ENCODE data around the gene CNPY2. TPM values are rescaled to one million over a fixed set of nuclear protein-coding genes. Genes with fewer than 3 reads are reported as not detected.

Gene CNPY2
- total RNA-seq, 2 experiments from 2014 or later, result 110 to 161 TPM

Other genes with a start within 250 kb of the CNPY2 start
- gene ERBB3, start 235.8 kb downstream of the CNPY2 start, total RNA-seq, result 1 to 10 TPM in 1 of 2 experiments, under 1 TPM in 1; 0.94 to 1.8 TPM
- 100 to 1,000 TPM; 293 to 364 TPM for gene PA2G4, start 211.4 kb downstream of the CNPY2 start, total RNA-seq
- gene RPL41, start 199.4 kb downstream of the CNPY2 start, total RNA-seq, result 1,000 to 10,000 TPM; 3,748 to 4,271 TPM
- 10 to 100 TPM; 10.3 to 11.7 TPM for gene ZC3H10, start 197.7 kb downstream of the CNPY2 start, total RNA-seq
- gene ESYT1, start 187.7 kb downstream of the CNPY2 start, total RNA-seq, result 100 to 1,000 TPM; 225 to 241 TPM
- 10 to 100 TPM; 67.6 to 85.2 TPM for gene MYL6B, start 163.4 kb downstream of the CNPY2 start, total RNA-seq
- 1,000 to 10,000 TPM; 1,307 to 1,412 TPM for gene MYL6, start 157.6 kb downstream of the CNPY2 start, total RNA-seq
- 100 to 1,000 TPM; 147 to 150 TPM for gene SMARCC2, start 126.5 kb downstream of the CNPY2 start, total RNA-seq
- 10 to 100 TPM; 28.2 to 34.2 TPM for gene RNF41, start 94.1 kb downstream of the CNPY2 start, total RNA-seq
- gene NABP2, start 91.6 kb downstream of the CNPY2 start, total RNA-seq, result 10 to 100 TPM; 62.8 to 80.6 TPM
- gene SLC39A5, start 85.9 kb downstream of the CNPY2 start, total RNA-seq, result under 1 TPM; 0.87 to 0.96 TPM
- gene ANKRD52, start 57.6 kb downstream of the CNPY2 start, total RNA-seq, result 10 to 100 TPM; 66.9 to 68.3 TPM
- 10 to 100 TPM; 16.0 to 17.4 TPM for gene COQ10A, start 49.0 kb downstream of the CNPY2 start, total RNA-seq
- 100 to 1,000 TPM; 174 to 242 TPM for gene CS, start 15.7 kb downstream of the CNPY2 start, total RNA-seq
- 10 to 100 TPM; 48.7 to 72.5 TPM for gene PAN2, start 18.0 kb upstream of the CNPY2 start, total RNA-seq
- gene IL23A, start 22.9 kb upstream of the CNPY2 start, total RNA-seq, result 10 to 100 TPM in 1 of 2 experiments, 1 to 10 TPM in 1; 2.9 to 12.4 TPM
- gene STAT2, start 44.1 kb upstream of the CNPY2 start, total RNA-seq, result 100 to 1,000 TPM; 178 to 308 TPM
- not detected for gene APOF, start 46.9 kb upstream of the CNPY2 start, total RNA-seq
- gene TIMELESS, start 133.4 kb upstream of the CNPY2 start, total RNA-seq, result 10 to 100 TPM; 64.1 to 65.8 TPM
- not detected for gene MIP, start 138.7 kb upstream of the CNPY2 start, total RNA-seq
- gene SPRYD4, start 152.6 kb upstream of the CNPY2 start, total RNA-seq, result 1 to 10 TPM; 3.4 to 3.7 TPM
- gene GLS2, start 172.2 kb upstream of the CNPY2 start, total RNA-seq, result 1 to 10 TPM; 1.1 to 1.4 TPM
- 1 to 10 TPM; 9.3 to 10.0 TPM for gene RBMS2, start 205.8 kb upstream of the CNPY2 start, total RNA-seq